Neuronal stem cell (in vitro differentiated cells): ENCODE measurements around the gene PLEKHH2.

Source experiments
- DNase-seq: peaks from one replicate; pipeline ENCODE4 v3.0.0-alpha.2; 2013; ENCODE audit warnings: low spot score
- H2AFZ ChIP-seq: one replicate; pipeline ENCODE4 v1.6.1; 2013; ENCODE audit warnings: mild to moderate bottlenecking, low read length, inconsistent platforms
- H2AK5ac ChIP-seq: 2 replicates; pipeline ENCODE4 v1.6.1; 2013; ENCODE audit warnings: low read depth, mild to moderate bottlenecking, inconsistent platforms, low read length, moderate library complexity, mixed read lengths
- H2BK120ac ChIP-seq: 2 replicates; pipeline ENCODE4 v1.6.1; 2013; ENCODE audit warnings: low read depth, mild to moderate bottlenecking, inconsistent platforms, low read length, moderate library complexity, mixed read lengths
- H2BK12ac ChIP-seq: one replicate; pipeline ENCODE4 v1.6.1; 2013; ENCODE audit warnings: low read length, inconsistent platforms
- H2BK15ac ChIP-seq: 2 replicates; pipeline ENCODE4 v1.6.1; 2013; ENCODE audit warnings: mild to moderate bottlenecking, low read length, inconsistent platforms, mixed read lengths
- H2BK5ac ChIP-seq: one replicate; pipeline ENCODE4 v1.6.1; 2013; ENCODE audit warnings: inconsistent platforms, mild to moderate bottlenecking, low read length, moderate library complexity
- H3K14ac ChIP-seq: one replicate; pipeline ENCODE4 v1.6.1; 2013; ENCODE audit warnings: low read length, inconsistent platforms
- H3K18ac ChIP-seq: 2 replicates; pipeline ENCODE4 v1.6.1; 2013; ENCODE audit warnings: low read length, inconsistent platforms
- H3K23ac ChIP-seq: 2 replicates; pipeline ENCODE4 v1.6.1; 2013; ENCODE audit warnings: low read depth, mild to moderate bottlenecking, mixed read lengths, low read length, inconsistent platforms; ENCODE audit not compliant: poor library complexity
- H3K27ac ChIP-seq: replicated peaks from 3 replicates; pipeline ENCODE4 v1.5.1; 2013; ENCODE audit warnings: low read length, inconsistent platforms
- H3K27me3 ChIP-seq, 3 experiments: 2 replicates each; pipeline ENCODE4 v1.6.1; 2013; ENCODE audit warnings: low read length in 3 of 3, mild to moderate bottlenecking in 2 of 3, inconsistent platforms in 1 of 3, low read depth in 1 of 3, mixed read lengths in 1 of 3, moderate library complexity in 1 of 3; ENCODE audit not compliant: control insufficient read depth in 3 of 3, insufficient read depth in 3 of 3
- H3K36me3 ChIP-seq, 2 donors: replicated peaks in 1 of 2; 2 replicates each; pipeline ENCODE4 v1.6.1; 2013; ENCODE audit warnings: low read length in 2 of 2; ENCODE audit not compliant: control insufficient read depth in 2 of 2, insufficient read depth in 2 of 2
- H3K4ac ChIP-seq: 2 replicates; pipeline ENCODE4 v1.6.1; 2013; ENCODE audit warnings: inconsistent platforms, mild to moderate bottlenecking, low read length, moderate library complexity
- H3K4me1 ChIP-seq, 2 donors: 1 replicate in 1 of 2; 2 replicates in 1 of 2; pipeline ENCODE4 v1.6.1; 2013; ENCODE audit warnings: low read length in 2 of 2, low read depth in 1 of 2; ENCODE audit not compliant: control insufficient read depth in 2 of 2, insufficient read depth in 1 of 2
- H3K4me2 ChIP-seq: one replicate; pipeline ENCODE4 v1.6.1; 2013; ENCODE audit warnings: mild to moderate bottlenecking, low read length, inconsistent platforms; ENCODE audit not compliant: insufficient read depth, poor library complexity, severe bottlenecking
- H3K4me3 ChIP-seq, 2 donors: 2 replicates each; pipeline ENCODE4 v1.5.1; 2013; ENCODE audit warnings: low read length in 2 of 2, mild to moderate bottlenecking in 2 of 2, inconsistent platforms in 1 of 2, moderate library complexity in 1 of 2
- H3K79me1 ChIP-seq: one replicate; pipeline ENCODE4 v1.6.1; 2013; ENCODE audit warnings: low read depth, mild to moderate bottlenecking, inconsistent platforms, low read length, moderate library complexity
- H3K9ac ChIP-seq: one replicate; pipeline ENCODE4 v1.6.1; 2013; ENCODE audit warnings: mild to moderate bottlenecking, low read depth, low read length, inconsistent platforms; ENCODE audit not compliant: poor library complexity
- H3K9me3 ChIP-seq, 2 donors: replicated peaks in 1 of 2; 2 replicates each; pipeline versions ENCODE3 to v1.6.1; 2013; ENCODE audit warnings: low read length in 2 of 2, mild to moderate bottlenecking in 2 of 2, inconsistent platforms in 1 of 2, low read depth in 1 of 2, mixed read lengths in 1 of 2, moderate library complexity in 1 of 2; ENCODE audit not compliant: control insufficient read depth in 2 of 2, insufficient read depth in 1 of 2
- H4K8ac ChIP-seq: one replicate; pipeline ENCODE4 v1.6.1; 2013; ENCODE audit warnings: low read depth, mild to moderate bottlenecking, inconsistent platforms, low read length, moderate library complexity
- H4K91ac ChIP-seq: one replicate; pipeline ENCODE4 v1.6.1; 2013; ENCODE audit warnings: low read length, low read depth, mild to moderate bottlenecking, inconsistent platforms; ENCODE audit not compliant: poor library complexity
- WGBS, 2 donors: extraction: QIAGEN DNeasy Blood & Tissue Kit; methylation state at CpG; one replicate each; pipeline ENCODE4 v1.1.7; 2013; ENCODE audit warnings: missing lambda C conversion rate in 2 of 2, mixed read lengths in 1 of 2; ENCODE audit not compliant: insufficient read length in 2 of 2, insufficient replicate concordance in 1 of 2; ENCODE audit errors: extremely low coverage in 2 of 2; 5-methylcytosine and 5-hydroxymethylcytosine counted together

The PLEKHH2 gene

GRCh38 chr2:43777306-43777926, 140.4 kb downstream of the PLEKHH2 start:
- Histone ChIP-seq H3K4me2 (no peak overlapping the region), H3K18ac (no peak overlapping the region)

GRCh38 chr2:43778233-43778632, 141.2 kb downstream of the PLEKHH2 start:
- no peak overlapping the region for H3K18ac ChIP-seq
- H2BK120ac ChIP-seq: no peak overlapping the region
- H3K79me1 ChIP-seq: no peaks in the 10 kb centered on the region
- H4K8ac ChIP-seq: no peak overlapping the region
- H3K27me3 ChIP-seq: no peaks in the 10 kb centered on the region
- no CpG with 5 or more reads among the region's 8 CpGs for WGBS, 2 donors
- H3K14ac ChIP-seq: no peak overlapping the region
- no peaks in the 10 kb centered on the region for H3K4me1 ChIP-seq
- no peak overlapping the region for H3K9ac ChIP-seq
- H3K4ac ChIP-seq: no peak overlapping the region
- H2AK5ac ChIP-seq: no peak overlapping the region
- H3K23ac ChIP-seq: no peak overlapping the region
- no peaks in the 10 kb centered on the region for H3K9me3 ChIP-seq
- no peak overlapping the region for H2AFZ ChIP-seq
- no peak overlapping the region for H4K91ac ChIP-seq
- peaks cover 4 to 7% of the 10 kb centered on the region in 2 donors for H3K36me3 ChIP-seq
- no peak for DNase-seq
- no peak overlapping the region for H2BK5ac ChIP-seq
- no peak overlapping the region for H2BK15ac ChIP-seq
- H2BK12ac ChIP-seq: no peak overlapping the region
- H3K27ac ChIP-seq: no peak overlapping the region
- no peak overlapping the region for H3K4me3 ChIP-seq
- no peak overlapping the region for H3K4me2 ChIP-seq

More at GRCh38 chr2:43777306-43777926, 140.4 kb downstream of the PLEKHH2 start:
- Histone ChIP-seq H3K9me3 (no peaks in the 10 kb centered on the region), H2BK12ac (no peak overlapping the region), H3K14ac (no peak overlapping the region), H4K91ac (no peak overlapping the region), H2BK120ac (no peak overlapping the region), H3K4me3 (peak overlapping the region in 1 of 2 donors; percentile 17), H3K79me1 (no peaks in the 10 kb centered on the region), H3K27me3 (no peaks in the 10 kb centered on the region), H2BK5ac (no peak overlapping the region), H2AK5ac (no peak overlapping the region), H3K9ac (peak overlapping the region; percentile 12), H3K23ac (no peak overlapping the region), H3K4me1 (no peaks in the 10 kb centered on the region), H4K8ac (no peak overlapping the region), H2BK15ac (no peak overlapping the region), H3K36me3 (peaks cover 4 to 7% of the 10 kb centered on the region in 2 donors), H2AFZ (no peak overlapping the region), H3K4ac (no peak overlapping the region), H3K27ac (no peak overlapping the region)
- no CpG with 5 or more reads among the region's 8 CpGs for WGBS, 2 donors
- DNase-seq: no peak

- no peaks in the 10 kb centered on the region for H3K4me1 ChIP-seq
- H2BK120ac ChIP-seq: no peak overlapping the region
- no peak overlapping the region for H2BK12ac ChIP-seq
- no peak overlapping the region for H2AK5ac ChIP-seq
- H3K9ac ChIP-seq: no peak overlapping the region
- no peak overlapping the region for H4K8ac ChIP-seq
- no peak overlapping the region for H3K4me3 ChIP-seq
- H4K91ac ChIP-seq: no peak overlapping the region
- H3K4ac ChIP-seq: no peak overlapping the region
- no peak overlapping the region for H3K14ac ChIP-seq
- no peak overlapping the region for H3K23ac ChIP-seq
- no peaks in the 10 kb centered on the region for H3K27me3 ChIP-seq
- H3K9me3 ChIP-seq: no peaks in the 10 kb centered on the region
- H2BK5ac ChIP-seq: no peak overlapping the region
- H3K79me1 ChIP-seq: no peaks in the 10 kb centered on the region
- no peak overlapping the region for H2AFZ ChIP-seq
- H3K36me3 ChIP-seq: peaks cover 3 to 43% of the 10 kb centered on the region in 2 donors
- H3K18ac ChIP-seq: no peak overlapping the region
- no peak overlapping the region for H3K4me2 ChIP-seq
- DNase-seq: no peak
- no peak overlapping the region for H3K27ac ChIP-seq
- no peak overlapping the region for H2BK15ac ChIP-seq
These were observed 150.8 kb downstream of the PLEKHH2 start for GRCh38 chr2:43787895-43788294.

- WGBS, 2 donors: no CpG with 5 or more reads among the region's 1 CpG
- no peak overlapping the region for H2AK5ac ChIP-seq
- H2BK5ac ChIP-seq: no peak overlapping the region
- no peak overlapping the region for H3K27ac ChIP-seq
- H2BK120ac ChIP-seq: no peak overlapping the region
- no peak overlapping the region for H3K4me2 ChIP-seq
- H3K9me3 ChIP-seq: no peaks in the 10 kb centered on the region
- no peaks in the 10 kb centered on the region for H3K4me1 ChIP-seq
- H4K91ac ChIP-seq: no peak overlapping the region
- no peak overlapping the region for H3K14ac ChIP-seq
- no peaks in the 10 kb centered on the region for H3K27me3 ChIP-seq
- H4K8ac ChIP-seq: no peak overlapping the region
- H3K4ac ChIP-seq: no peak overlapping the region
- H3K9ac ChIP-seq: no peak overlapping the region
- H2AFZ ChIP-seq: no peak overlapping the region
- H3K4me3 ChIP-seq: no peak overlapping the region
- H3K23ac ChIP-seq: no peak overlapping the region
- H3K18ac ChIP-seq: no peak overlapping the region
- H2BK12ac ChIP-seq: no peak overlapping the region
- H3K79me1 ChIP-seq: no peaks in the 10 kb centered on the region
- DNase-seq: no peak
- peaks cover 3 to 43% of the 10 kb centered on the region in 2 donors for H3K36me3 ChIP-seq
- no peak overlapping the region for H2BK15ac ChIP-seq
These were observed 151.6 kb downstream of the PLEKHH2 start for GRCh38 chr2:43788646-43789045.
